Uterus (tissue), 2 donors: Measurements from ENCODE around the gene ADAM33.

Experiments used
- POLR2A ChIP-seq, 2 donors: fragments of 450-650 bp; IDR thresholded peaks; one replicate each; pipeline ENCODE4 v1.6.1; 2016; ENCODE audit warnings: antibody characterized with exemption in 2 of 2, mild to moderate bottlenecking in 1 of 2, moderate library complexity in 1 of 2
- TF ChIP-seq, protein P1 (sequence below), 4 experiments: fragments of 200-600 bp in 2 of 4; fragments of 450-650 bp in 2 of 4; sonication (generic) in 2 of 4; IDR thresholded peaks; one replicate each; pipeline ENCODE4 v1.5.1; 2016 to 2019; ENCODE audit warnings: antibody characterized with exemption in 4 of 4, mild to moderate bottlenecking in 2 of 4, moderate library complexity in 1 of 4

DNA sequence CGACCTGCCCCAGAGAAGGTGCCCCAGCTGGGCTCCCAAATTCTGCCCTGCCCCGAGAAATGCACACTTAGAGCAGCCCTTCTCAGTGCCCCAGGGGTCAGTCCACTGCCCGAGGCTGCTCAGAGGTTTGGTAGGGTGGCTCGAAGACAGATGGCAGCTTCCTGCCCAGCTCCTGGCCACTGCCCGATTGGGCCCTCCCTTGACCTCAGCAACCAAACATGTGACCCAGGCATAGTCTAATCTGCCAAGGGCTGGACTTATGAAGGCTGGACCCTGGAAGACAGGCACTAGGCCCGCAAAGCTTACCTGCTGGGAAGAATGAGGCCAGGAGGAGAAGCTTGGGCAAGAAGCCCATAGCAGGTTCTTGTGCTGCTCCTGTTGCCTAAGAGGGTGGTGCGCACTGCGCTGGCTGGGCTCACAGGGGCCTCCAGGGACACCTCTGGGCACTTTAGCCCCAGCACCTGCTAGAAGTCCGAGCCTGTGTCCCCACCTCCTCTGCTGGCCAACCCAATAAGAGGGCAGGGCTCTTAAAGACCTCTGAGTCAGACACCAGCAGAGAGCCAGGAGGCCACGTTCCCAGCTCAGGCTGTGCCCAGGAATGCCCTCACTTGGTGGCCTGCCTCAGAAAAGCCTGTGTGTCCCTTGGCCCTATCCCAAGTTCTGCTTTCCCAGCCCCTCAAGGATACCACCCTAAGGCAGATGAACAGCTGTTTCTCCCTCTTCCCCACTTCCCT, 25.1 kb upstream of the ADAM33 start:
- TF ChIP-seq, protein P1, sequence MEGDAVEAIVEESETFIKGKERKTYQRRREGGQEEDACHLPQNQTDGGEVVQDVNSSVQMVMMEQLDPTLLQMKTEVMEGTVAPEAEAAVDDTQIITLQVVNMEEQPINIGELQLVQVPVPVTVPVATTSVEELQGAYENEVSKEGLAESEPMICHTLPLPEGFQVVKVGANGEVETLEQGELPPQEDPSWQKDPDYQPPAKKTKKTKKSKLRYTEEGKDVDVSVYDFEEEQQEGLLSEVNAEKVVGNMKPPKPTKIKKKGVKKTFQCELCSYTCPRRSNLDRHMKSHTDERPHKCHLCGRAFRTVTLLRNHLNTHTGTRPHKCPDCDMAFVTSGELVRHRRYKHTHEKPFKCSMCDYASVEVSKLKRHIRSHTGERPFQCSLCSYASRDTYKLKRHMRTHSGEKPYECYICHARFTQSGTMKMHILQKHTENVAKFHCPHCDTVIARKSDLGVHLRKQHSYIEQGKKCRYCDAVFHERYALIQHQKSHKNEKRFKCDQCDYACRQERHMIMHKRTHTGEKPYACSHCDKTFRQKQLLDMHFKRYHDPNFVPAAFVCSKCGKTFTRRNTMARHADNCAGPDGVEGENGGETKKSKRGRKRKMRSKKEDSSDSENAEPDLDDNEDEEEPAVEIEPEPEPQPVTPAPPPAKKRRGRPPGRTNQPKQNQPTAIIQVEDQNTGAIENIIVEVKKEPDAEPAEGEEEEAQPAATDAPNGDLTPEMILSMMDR (IDR thresholded peaks at IDR 0.05): no peak
- no peak for TF ChIP-seq POLR2A (IDR thresholded peaks at IDR 0.05)
